Kidney tubule cell (primary cell): ENCODE measurements around the gene CHCHD6.

Experiments used
- DNase-seq: peaks from one replicate; pipeline ENCODE4 v3.0.0-alpha.2; 2018; ENCODE audit warnings: low spot score

The CHCHD6 gene

DNA sequence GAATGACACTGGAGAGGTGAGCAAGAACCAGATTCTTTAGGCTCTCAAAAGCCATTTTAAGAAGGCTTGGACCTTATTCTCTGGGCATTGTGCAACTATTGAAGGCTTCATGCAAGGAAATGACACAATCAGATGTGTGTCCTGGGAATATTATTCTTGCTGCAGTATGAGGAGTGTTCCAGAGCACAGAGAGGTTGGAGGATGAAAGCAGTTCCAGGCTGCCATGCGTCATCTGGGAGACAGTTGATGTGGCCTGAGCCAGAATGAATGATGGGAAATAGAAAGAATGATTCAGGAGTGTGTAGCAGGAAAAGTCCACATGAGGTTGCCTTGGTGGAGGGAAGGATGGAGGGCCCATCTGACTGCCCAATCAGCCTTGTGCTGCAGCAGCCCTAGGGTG is 123.1 kb downstream of the CHCHD6 start:
- no peak for DNase-seq

DNA sequence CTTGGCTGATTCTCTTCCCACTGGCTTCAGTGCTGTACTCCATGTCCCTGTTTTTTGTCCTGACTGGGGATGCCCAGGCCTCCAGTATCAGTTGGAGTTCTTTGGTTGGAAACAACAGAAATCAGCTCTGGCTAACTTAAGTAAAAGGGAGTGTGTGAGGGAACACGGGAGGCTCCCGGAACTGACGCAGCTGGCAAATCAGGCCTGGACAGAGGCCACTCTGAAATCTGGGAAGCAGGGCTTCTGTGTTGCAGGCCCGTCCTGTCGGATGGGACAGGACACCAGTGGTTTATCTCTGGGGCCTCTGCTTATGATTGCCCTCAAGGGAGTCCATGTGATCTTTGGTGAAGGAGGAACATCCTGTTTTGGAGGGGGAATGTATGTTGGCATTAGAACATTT is 124.3 kb downstream of the CHCHD6 start:
- no peak for DNase-seq

DNA sequence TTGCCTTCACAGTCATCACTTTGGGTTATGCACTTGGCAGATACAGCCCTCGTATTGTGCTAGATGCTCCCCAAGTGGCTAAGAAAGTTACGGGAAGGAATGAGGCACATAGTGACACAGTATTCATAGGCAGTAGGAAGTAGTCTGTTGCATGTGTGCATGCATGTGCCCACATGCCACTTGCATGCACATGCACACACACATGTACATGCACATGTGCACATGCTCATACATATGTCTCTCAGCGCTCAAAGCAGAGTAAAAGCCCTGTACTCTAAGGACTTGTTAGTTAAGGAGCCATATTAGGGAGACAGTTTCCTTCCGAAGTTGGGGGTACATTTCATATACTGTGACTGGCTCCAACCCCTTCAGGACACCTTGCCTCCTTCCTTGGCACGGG is 128.9 kb downstream of the CHCHD6 start:
- DNase-seq = no peak

DNA sequence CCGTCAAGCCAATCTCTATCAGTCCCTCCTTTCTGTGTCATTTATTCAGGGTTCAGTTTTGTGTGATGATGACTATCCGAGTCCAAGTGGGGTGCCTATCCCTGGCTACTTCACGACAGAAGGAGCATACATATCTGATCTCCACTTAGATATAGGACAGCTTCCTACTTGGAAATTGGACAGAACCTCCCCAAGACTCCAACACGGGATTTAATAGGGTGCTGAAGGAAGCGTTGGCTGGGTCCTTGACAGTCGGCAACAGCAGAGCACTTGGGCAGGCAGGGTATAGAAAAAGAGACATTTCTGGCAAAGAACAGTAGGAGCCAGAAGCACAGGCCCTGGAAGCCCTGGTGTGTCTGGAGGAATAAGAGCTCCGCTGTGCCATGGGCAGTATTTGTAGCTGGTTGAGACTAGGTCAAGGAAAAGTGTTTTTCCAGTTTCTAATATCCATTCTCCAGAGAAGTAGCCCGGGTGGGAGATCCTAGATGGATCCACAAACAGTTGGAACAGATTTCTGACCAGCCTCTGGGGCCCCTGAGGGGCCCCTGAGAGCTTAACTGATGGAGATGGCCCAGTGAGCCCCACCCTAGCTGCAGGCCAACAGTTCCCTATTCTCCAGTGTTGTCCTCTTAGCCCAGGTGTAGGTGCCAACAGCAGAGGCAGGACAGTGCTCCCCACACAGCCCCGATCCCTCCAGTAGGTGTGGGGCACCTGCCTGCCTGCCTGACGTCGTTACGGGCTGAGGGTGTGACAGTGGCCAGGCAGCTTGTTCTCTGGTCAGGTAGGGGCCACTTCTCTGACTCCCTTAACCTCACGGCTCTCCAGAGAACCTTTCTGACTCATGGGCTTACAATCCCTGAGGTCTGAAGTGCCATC is 130.8 kb downstream of the CHCHD6 start:
- no peak for DNase-seq

DNA sequence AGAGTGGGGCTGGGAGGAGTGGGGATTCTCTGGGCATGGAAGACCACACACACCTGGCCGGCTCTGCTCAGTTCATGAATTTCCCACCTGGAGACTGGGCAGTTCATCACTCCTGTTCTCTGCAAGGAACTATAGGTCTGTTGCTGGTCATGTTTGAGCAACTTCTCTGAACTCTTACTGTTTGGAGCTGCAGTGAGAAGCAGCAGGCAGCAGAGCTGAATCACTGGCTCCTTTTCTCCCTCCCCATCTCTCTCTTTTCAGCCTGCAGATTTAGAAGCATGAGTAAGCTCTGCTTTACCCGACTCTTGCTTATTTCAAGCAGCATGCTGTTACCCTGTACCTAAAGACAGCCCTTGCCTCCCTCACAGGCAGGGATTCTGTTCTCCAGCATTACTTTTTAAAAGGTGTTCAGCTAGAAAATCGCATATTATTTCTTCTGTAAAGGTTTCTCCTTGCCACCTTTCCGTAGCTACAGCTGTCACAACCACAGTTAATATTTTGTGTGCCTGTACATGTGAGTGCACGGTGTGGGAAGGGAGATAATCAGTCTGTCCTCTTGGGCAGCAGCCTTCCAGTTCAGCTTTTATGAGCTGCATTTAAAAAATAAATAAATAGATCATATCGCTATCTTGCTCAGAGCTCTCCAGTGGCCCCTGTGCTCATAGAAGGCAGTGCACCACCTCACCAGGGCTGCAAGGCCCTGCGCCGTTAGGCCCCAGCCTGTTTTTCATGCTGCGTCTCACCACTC is 131.6 kb downstream of the CHCHD6 start:
- peak; percentile 73 for DNase-seq

DNA sequence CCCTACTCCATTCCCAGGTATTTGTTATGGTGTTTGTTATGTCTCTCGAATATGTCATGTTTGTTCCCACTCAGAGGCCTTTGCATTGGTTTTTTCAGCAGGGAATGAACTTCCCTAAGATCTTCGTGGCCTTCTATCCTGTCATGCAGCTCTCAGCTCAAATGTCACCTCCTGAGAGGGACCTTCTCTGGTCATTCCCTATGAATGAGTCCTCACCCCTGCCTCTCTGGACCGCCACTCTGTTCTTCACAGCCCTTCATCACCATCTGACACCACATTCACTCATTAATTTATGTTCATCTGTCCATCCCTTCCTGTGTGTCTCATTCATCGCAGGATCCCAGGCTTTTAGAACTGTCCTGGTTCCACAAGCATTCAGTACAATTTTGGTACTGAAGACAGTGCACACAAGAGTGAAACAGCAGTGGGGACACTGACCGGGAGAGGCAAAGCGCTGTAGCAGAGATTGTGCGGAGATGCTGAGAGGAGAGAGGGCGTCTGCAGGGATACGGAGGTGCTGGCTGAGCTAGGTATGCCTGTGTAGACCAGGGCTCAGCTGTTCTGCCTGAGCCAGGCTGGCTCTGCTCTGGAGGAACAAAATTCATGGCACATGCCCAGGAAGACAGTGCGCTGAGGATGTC is 132.3 kb downstream of the CHCHD6 start:
- DNase-seq = no peak

DNA sequence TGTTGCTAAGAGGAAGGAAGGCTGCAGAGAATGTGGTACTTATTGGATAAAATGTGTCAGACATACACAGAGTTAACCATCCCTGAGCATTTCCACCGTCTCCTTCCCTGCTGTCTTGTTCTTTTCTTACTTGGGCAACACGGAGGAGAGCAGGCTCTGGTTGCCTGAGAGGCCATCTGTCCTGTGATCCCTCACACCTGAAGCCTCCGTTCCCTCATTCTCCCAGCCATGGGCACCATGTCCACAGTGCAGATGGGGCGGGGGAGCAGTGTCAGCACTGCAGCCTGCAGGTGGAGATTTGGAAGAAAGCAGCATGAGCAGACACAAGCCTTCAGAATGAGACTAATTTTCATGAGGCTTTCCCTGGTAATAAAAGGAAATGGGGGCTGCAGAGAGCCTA is 133.7 kb downstream of the CHCHD6 start:
- no peak for DNase-seq

DNA sequence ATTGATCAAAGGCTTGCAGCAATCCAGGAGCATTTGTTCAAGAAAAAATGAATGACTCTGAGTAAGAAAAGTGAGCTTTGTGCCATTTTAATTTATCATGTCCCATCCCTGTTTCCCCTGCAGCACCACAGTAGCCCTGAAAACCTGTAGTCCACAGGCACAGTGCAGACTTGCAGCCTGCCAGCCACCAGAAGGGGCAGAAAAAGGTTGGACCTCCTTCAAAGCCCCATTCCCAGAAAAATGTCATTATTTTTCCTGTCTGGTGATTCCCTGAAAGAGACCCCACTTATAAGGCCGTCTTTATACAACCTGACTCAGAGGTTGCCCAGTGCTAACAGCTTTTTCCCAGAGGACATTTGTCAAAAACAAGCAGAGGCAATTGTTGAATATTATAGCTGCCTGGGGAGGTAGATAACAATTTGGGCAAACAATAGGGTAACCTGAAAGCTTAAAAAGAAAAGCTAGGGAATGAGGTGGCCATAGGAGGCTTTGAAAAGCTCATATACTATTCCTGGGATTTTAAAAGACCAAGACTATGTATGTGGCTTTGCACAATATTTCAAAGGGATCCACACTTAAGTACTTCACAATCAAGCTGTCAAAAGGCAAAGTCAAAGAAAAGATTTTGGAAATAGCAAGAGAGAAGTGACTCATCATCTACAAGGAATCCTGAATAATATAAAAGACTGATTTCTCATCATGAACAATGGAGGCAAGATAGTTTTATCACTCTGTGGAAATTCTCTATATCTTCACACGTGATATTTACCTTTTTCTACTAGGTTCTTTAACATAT is 142.1 kb downstream of the CHCHD6 start:
- DNase-seq = no peak

DNA sequence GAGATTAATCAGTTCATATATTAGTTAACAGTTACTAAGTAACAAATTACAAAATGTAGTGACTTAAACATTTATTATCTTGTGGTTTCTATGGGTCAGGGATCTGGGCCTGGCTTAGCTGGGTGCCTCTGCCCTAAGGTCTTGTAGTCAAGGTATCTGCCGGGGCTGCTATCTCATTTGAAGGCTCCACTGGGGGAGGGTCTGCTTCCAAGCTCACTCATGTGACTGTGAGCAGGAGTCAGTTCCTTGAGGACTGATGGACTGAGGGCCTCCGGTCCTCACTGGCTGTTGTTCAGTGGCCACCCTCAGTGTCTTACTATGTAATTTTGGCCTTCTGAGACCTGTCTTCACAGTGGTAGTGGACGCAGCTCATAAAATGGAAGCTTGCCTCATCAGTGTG is 143.0 kb downstream of the CHCHD6 start:
- peak; percentile 10 for DNase-seq

DNA sequence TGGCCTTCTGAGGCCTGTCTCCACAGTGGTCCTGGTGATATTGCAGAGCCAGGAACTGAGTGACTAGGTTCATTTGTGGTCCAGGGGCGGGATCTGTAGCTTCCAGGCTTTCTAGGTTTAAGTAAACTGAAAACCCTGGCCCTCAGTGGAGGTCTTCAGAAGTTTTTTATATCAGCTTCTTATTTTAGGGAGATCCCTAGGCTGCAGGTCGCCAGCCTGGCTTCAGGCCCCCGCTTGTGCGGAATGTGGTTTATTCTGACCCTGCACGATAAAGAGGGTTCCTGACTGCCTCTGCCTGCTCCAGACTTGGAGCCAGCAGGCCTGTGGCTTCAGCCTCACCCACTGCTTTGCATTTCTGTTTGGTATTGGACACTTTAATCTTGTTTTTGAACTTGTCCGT is 145.0 kb downstream of the CHCHD6 start:
- no peak for DNase-seq

DNA sequence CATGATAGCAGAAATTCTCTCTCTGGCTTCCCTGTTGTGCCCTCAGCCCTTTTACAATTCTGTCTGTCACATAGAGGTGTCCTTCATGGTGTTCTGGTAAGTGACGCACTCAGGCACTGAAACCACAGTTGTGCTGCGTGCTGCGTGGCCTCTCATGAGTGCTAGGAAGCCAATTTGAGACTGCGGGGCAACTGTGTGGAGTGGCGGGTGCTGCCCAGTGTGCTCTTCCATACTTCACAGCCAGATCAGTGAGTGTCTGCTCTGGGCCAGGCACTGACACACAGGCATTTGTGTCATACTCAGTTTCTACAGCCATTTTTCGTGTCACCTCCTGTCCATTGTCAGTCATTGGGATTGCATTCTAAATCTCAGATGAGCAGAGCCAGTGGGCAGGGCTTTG is 145.7 kb downstream of the CHCHD6 start:
- no peak for DNase-seq

DNA sequence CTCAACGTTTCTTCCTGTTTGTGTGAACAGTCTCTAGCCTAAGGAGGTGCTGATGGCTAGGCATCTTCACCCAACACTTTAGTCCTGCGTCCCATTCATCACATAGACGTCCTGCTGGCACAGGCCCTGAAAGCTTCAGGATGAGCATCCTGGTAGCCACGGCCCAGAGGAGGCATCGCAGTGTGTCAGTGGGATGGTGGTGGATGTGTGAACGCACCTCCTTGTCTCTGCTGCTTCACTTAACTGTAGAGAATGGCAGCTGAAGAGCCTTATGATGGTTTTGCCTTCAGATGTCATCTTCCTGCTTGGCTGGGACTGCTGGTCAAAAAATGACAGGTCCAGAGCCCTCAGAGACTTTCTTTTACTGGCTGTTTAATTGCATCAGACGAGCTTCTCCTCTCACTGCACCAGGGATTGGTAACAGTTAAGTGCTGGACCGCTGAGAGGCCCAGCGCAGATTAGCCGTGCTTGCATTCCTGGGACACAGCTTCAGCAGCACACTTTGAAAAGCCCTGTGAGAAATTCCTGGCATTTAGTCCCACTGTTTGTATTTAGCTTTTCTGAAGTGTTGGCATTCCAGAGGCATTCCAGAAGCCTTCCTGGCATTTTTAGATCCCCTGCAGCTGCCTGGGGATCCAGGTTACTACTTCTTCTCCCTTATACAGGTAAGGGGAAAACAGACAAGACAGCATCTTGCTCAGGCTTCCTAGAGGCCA is 146.5 kb downstream of the CHCHD6 start:
- peak; percentile 83 for DNase-seq

DNA sequence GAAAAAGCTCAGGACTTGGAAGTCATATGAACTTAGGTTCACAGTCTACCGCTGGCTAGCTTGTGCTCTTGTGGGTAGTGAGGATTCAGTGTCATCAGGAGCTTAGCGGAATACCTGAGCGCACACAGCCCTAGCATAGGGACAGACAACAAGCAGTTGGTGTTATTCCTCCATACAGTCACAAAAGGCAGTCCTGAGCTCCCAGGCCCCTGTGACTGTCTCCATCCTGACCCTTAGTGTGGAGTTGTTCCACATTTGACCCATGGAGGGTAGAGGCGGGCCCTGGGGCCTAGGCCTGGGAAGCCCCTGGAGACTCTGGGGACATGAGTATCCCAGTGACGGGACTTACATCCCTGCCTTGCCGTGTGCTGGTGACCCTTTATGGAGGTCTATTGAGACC is 147.3 kb downstream of the CHCHD6 start:
- DNase-seq = peak; percentile 8

DNA sequence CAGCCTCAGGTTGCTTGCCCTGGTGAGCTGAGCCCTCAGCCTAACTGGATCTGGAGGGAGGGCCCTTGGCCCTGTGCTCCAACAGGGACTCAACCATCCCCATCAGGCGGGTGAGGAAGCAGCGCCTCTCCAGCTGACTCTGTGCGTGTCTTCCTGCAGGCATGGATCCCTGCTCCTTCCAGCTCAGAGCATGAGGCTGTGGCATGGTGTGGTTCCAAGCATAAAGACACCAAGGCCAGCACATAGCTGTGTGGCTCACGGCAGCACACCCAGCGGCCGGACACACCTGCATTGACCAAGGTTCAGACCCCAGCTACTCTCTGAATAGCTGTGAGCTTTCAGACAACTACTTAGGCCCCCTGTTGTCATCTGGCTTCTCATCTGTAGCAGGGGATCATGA is 147.9 kb downstream of the CHCHD6 start:
- no peak for DNase-seq

DNA sequence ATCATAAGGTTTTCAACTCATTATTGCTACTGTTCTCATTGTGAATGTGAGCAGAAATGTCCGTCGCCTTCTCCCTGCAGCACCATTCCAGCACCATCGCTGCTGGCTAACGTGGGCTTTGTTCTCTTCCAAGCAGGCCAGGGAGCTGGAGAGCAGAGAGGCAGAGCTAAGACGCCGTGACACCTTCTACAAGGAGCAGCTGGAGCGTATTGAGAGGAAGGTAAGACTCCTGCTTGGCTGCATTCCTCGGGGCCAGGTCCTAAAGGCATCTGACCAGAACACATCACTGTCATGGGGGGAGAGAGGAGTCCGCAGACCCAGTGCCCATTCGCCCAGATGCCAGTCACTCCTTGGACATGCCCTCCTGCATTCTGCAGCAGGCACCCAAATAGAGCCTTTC is 148.5 kb downstream of the CHCHD6 start:
- no peak for DNase-seq

DNA sequence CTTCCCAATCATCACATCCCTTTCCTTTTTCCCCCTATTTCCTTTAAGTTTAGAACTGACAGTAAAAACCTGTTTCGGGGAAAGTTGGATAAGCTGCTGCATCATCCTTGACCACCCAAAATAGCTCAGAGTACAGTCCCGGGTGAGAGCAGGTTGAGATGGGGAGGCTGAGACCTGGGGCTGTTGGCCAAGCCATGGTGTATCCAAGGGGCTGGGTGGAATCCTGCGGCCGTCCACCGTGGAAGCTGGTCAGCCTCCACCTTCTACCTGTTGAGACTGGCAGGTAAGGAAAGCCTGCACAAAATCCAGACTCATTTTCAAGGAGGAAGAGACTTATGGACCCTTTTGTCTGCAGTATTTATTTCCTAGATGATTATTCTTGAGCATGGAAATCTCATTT is 150.6 kb downstream of the CHCHD6 start:
- DNase-seq = no peak

DNA sequence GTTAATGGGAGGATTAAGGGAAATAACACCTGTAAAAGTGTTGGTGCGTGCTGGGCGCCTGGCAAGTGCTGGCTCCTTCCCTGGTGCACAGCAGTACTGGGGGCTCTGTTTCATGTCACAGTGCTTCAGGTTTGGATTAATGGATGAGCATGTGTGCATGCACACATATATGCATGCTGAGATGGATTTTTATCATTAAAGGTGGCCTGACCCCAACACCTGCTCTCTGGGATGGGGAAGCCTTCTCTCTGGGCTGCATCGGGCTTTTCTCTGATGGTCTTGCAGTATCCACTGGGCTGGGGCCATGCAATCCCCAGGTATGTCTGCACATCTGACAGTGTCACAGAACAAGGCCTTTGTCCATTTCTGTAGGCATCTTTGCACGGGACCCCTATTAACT is 151.3 kb downstream of the CHCHD6 start:
- no peak for DNase-seq

DNA sequence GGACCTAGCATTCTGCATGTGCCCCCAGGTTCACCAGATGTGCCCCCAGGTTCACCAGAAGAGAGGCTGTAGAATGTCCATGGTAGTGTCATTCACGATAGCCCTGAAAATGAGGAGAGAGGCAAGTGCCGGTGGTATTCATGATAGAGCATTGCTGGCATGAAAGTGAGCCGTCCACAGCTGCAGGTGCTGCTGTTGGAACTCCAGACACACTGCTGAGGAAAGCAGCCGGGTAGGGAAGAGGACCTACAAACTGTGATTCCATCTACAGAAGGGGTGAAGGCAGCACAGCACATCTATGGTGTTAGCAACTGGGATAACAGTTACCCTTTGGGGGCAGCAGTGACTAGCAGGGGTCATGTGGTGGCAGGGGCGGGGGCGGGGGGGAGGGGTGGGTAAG is 153.9 kb downstream of the CHCHD6 start:
- DNase-seq = no peak

DNA sequence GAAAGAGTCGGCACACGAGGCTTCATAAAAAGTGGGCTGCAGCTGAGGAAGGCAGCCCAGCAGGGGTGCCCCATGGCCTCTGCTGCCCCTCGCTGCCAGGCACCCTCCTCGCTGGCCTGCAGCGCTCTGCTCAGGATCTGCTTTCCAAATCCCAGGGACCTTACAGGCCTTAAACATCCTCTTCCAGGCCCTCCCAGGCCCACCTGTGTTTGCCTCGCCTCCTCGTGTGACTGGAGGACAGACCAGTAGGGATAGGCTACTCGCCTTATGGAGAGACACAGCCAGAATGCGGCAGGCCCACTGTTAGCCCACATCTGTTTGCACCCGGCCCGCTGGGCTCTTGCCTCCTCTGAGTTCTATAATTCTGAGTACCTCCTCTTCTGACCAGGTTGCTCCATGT is 154.4 kb downstream of the CHCHD6 start:
- DNase-seq = no peak

DNA sequence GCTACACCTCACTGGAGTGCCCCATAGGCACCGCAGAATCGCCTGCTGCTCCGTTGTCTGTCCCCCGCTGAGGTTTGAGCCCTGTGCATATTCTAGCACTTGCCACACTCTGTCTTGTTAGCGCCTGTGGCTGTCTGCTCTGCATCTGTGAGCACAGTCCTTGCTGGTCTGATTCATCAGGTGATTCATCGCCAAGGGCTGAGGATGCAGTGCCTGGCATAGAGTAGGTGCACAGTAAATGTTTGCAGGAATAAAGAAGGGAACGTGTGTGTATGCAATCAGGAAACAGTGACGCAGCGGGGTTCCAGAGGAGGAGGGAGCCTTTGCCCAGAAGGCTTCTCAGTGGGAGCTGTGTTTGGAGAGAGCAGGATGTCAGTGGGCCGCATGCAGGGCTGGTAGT is 154.8 kb downstream of the CHCHD6 start:
- peak; percentile 93 for DNase-seq

DNA sequence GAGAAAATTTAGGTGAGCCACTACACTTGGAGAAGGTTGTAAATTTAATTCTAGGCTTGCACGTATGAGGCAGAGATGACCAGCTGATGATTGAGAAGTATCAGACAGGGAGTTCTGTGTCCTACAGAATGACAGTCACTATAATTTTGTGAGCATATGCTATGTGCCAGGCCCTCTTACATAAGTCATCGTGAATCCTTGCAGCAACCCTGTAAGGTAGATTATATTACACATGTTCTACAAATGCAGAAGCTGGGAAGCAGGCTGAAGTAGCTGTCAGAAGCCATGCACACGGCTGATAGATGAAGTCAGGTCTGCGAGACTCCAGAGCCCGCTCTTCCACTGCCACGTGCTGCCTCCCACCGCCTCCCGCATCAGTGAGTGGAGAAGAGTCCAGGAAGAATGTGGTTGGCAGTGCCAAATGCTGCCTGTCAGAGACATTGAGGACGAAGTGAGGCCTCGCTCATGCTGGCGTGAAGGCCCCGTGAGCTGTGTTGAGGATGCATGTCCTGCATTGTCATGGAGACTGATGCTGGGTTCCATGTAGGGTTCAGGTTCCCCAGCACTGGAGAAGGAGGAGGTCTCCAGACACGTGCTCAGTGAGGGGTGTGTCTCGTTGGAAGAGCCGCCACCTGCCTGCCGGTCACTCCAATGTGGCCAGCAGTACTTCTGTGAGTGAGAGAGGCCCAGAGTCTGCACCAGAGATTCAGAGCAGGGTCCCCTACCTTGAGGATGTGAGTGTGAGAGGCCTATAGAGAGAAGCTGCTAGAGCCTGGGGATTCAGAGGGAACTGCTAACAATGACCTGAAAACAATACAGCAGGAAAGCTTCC is 155.6 kb downstream of the CHCHD6 start:
- DNase-seq = no peak
